LNCAP (cell line): ENCODE results near the gene ST8SIA5.

Experiments
- TF ChIP-seq, protein P1 (sequence below): fragments of 450-650 bp; IDR thresholded peaks from 2 replicates; pipeline ENCODE4 v1.5.1; 2017; ENCODE audit warnings: mild to moderate bottlenecking

Gene ST8SIA5

DNA sequence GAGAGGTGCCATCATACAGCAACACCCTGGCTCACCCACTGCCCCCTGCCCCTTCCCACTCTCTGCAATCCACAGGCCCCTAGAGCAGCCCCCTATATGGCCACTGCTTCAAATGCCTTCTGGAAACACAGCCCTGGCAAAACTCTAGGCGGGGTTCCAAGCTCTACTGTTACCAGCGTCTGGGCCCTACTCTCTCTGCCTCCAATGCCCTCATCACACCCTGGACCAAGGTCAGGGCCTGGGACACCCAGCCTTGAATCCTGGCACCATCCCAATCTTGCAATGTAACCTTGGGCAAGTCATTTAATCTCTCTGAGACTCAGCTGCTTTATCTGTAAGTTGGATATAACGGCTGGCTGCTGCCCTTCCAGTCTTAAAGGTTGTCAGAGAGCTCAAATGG lies 60.6 kb downstream of the ST8SIA5 start:
- TF ChIP-seq, protein P1, sequence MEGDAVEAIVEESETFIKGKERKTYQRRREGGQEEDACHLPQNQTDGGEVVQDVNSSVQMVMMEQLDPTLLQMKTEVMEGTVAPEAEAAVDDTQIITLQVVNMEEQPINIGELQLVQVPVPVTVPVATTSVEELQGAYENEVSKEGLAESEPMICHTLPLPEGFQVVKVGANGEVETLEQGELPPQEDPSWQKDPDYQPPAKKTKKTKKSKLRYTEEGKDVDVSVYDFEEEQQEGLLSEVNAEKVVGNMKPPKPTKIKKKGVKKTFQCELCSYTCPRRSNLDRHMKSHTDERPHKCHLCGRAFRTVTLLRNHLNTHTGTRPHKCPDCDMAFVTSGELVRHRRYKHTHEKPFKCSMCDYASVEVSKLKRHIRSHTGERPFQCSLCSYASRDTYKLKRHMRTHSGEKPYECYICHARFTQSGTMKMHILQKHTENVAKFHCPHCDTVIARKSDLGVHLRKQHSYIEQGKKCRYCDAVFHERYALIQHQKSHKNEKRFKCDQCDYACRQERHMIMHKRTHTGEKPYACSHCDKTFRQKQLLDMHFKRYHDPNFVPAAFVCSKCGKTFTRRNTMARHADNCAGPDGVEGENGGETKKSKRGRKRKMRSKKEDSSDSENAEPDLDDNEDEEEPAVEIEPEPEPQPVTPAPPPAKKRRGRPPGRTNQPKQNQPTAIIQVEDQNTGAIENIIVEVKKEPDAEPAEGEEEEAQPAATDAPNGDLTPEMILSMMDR: no peak

DNA sequence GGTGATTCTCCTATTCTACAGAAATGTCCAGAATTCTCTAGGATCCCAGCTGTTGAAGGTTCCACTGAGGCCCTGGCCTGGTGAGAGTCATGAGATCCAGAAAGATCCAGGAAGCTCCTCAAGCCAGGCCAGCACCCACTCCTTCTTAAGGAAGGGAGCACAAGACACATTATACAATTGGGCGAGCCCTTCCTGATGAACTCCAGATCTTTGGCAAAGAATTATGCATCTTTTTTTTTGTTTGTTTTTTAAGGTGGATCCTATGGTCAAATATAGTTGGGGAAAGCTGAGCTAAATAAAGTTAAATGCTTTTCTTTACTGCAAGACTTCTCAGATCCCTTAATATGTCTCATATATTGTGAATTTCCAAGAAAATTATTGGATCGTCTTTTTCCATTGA lies 62.9 kb downstream of the ST8SIA5 start:
- TF ChIP-seq, protein P1: no peak

DNA sequence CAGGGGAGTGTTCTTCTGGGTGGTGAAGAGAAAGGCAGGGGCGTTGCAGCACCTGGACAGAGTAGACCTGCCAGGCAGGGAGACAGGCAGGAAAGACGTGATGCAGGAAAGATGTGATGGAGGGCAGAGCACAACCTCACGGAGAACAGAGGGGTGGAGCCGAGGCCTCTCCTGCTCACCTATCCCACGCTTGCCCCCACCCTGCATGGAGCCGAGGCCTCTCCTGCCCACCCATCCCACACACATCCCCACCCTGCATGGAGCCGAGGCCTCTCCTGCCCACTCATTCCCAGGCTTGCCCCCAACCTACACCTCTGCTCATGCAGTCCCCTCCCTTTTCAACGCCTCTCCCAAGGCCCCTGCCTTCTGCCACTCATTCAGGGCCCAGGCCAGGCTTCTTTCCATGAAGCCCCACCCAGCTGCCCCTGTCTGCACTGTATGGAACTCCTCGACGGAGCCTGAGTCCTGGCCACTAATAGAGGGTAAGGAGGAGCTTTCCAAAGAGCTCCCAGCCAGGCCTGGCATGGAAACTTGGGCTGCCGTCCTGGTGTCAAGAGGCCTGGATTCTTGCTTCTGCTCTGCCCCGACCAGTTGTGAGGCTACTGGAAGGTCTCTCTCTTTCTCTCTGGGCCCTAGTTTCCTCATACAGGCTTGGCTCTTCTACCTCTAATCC lies 67.9 kb downstream of the ST8SIA5 start:
- TF ChIP-seq, protein P1: no peak

DNA sequence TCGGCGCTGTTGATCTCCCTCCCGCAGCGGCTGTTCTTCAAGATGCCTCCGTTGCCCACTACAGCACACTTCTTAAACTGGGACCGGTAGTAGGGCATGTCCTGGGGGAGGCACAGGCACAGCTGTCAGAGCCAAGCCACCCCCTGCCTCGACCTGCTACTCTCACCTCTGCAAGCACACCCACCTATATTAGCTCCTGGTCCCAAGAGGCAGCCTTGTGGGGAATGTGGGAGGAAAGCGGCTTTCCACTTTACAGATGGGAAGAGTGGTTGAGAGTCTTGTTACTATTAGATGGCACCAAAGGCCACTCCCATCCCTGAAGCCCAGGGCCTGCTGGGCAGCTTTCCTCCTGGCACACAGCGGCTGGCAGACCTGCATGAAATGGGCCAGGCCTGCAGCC lies 70.7 kb downstream of the ST8SIA5 start:
- TF ChIP-seq, protein P1: no peak

DNA sequence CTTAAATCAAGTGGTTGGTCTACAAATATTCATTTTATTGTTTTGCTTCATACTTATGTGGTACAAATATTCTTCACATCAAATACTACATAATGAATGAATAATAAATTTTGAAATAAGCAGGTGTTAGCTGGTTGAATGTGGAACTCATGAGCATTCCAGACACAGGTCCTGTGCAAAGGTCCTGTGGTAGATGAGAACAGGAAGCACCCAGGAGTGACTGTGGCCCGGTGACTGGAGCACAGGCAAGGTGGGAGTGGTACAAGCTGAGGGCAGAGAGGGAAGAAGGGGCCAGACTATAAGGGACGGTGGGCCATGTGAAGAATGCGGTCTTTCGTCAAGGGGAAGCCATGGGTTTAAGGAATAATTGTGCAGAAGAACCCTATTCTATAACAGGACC lies 73.6 kb downstream of the ST8SIA5 start:
- TF ChIP-seq, protein P1: no peak

DNA sequence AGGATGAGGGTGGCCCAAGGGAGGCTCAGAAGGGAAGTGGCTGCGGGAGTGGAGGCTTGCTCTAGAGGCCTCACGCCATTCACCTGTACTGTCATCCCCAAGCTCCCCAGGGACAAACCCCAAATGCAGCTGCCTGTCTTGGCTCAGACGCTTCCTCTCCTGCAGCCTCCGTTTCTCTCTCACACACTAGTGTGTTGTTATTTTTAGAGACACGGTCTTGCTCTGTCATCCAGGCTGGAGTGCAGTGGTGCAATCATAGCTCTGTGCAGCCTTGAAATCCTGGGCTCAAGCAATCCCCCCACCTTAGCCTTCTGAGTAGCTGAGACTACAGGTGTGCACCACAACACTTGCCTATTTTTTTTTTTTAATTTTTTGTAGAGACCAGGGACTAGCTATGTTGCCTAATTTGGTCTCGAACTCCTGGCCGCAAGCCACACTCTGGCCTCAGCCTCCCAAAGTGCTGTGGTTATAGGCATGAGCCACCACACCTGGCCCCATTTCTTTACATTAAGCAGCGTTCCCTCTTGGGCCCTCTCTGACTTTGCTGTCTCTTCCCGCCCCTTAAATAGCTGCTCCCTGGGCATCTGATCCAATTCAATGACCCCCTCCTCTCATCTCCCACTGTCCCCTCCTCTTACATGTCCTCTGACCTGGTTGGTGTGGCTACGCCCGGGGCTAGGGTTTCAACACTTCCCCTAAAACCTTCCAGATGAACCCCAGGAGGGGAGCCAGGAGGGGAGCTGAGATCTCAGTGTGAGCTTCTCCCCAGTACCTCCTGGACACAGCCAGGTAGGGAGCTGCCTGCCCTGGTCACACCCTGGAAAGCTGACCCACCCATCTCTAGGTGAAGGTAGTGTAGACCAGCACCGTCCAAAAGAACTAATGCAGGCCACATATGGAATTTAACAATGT lies 75.8 kb downstream of the ST8SIA5 start:
- TF ChIP-seq, protein P1: no peak

DNA sequence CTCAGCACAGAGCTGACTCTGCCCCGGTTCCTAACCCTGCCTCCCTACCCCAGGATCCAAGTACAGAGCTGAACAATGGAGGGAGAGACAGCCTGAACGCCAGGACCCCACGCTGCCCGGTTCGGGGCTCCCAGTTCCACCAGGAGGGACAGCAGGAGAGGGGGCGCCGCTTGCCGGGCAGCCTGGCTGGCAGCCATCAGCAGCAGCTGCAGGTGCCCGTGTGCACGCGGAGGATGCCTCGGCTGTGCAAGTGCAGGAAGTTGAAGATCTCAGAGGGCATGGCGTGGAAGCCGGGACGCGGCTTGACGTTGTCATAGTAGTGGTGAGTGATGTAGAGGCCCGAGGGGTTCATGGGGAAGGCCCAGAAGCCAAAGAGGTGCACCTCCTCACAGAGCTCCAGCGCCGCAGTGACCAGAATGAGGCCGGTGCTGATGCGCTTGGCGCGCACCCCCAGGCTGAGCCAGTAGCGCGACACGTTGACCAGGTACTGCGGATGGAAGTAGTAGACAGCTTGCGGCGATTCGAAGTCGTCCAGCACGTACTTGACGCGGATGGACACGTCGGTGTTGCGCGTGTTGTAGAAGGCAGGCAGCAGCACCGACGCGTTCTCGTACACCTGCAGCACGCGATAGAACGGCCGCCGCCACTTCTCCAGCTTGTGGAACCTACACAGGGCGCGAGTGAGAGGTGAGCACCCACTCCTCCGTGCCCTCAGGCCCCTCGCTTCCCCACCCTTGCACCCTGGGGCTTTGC lies 76.8 kb downstream of the ST8SIA5 start:
- TF ChIP-seq, protein P1: no peak
